ENCODE data around the gene SLC22A13.
"Not testable (repeated sequence)": the region's sequence is repeated elsewhere in the genome, so short reads cannot be mapped to it uniquely, and the experiment has no call there.

Gene SLC22A13

DNA sequence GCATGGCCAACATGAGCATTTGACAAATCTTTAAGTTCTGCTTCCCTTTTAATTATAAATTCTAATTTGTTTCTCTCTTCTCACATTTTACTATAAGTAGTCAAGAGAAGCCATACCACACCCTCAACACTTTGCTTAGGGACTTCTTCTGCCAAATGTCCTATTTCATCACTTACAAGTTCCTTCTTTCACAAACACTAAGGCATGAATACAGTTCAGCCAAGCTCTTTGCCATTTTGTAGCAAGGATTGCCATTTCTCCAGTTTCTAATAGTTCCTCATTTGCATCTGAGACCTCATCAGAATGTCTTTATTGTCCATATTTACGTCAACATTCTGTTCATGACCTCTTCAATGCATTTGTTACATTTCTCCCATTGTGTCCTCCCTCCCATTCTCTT is 45.9 kb downstream of the SLC22A13 start:
- no peak for DNase-seq

DNA sequence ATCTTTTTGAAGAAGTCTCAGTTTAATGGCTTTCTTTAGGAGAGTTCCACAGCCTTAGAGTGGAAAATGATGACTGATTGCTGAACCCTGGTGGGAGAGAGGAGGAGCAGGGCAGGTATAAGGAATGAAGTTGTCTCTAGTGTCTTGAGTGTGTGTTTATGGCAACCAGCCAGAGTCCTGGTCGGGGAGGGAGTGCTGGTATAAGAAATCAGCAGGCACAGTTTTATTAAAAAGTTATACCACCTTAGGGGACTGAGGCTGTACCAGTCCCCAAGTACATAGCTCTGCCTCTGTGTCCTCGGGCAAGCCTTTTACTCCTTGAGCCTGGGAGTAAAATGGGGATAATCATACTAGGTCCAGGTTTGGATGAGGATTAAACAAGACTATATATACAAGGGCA is 46.3 kb downstream of the SLC22A13 start:
- DNase-seq, result no peak

DNA sequence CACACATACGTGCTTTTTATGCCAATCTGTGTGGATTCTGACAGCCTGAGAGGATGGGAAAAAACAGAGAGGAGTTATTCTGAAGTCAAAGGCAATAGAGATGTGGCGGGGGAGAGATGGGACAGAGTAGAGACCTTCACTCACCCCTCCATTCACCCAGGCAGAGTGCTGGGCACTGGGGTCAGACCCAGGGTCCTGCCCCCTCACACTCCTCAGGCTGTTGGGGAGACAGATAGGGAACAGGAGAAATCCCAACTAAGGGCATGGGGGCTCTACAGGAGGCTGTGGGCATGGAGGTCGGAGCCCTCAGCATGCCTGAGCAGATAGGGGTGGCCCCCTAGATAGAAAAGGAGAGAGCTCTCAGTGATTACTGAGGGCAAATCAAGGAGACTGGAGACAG is 46.7 kb downstream of the SLC22A13 start:
- DNase-seq, result no peak

DNA sequence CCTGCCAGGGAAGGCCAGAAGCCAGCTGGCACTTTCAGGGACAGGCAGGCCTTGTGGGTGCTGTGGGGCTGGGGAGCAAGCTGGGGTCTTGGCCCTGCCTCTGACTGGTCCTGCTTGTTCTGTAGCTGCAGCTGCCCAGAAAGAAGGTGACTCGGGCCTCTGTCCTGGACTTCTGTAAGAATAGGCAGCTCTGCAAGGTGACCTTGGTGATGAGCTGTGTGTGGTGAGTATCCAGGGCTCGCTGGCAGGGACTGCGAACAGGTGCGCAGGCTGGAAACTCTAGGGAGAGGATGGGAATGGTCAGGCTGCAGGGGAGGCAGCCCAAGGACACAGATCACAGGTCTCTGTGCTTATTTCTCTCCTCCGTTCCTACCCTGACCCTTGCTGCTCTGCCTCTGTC is 47.7 kb downstream of the SLC22A13 start:
- DNase-seq, result no peak

DNA sequence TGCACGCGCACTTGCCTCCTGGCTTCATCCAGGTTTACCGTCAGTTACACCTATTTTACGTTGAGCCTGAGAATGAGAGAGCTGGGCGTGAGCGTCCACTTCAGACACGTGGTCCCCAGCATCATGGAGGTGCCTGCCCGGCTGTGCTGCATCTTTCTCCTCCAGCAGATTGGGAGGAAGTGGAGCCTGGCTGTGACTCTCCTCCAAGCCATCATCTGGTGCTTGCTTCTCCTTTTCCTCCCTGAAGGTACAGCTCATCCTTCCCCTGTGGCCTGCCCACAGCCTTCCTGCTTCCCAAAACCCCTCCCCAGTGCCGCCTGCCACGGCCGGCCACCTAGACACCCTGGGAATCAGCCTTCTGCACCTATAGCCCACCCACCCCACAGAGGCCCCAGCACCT is 48.1 kb downstream of the SLC22A13 start:
- no peak for DNase-seq

DNA sequence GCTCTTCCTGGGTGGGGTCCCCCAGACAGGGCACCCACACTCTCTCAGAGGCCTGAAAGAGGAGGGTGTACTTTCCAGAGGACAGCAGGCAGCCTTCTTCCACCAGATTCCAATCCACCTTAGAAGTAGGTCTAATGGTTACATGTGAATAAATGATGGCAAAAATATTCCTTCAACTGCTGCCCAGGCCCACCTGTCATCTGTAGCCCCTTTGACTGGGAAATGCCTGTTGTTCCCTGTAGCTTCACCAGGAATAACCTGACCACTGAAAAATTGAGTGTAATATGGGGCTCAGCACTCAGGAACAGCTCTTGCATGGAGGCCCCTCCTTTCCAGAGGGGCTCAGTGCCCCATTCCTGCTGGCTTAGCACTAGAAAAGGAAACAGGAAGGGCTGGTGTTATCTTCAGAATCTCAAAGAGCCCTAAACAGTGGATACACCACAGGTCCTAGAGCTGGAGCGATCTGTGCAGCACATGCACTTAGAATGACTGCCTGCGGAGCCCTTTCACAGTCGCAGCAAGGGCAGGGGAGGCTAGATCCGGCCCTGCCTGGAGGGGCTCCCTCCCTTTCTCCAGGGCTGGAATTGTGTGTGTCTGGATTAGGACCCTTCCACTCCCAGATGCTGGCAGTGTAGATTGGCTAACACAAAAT is 48.6 kb downstream of the SLC22A13 start:
- DNase-seq, result no peak

DNA sequence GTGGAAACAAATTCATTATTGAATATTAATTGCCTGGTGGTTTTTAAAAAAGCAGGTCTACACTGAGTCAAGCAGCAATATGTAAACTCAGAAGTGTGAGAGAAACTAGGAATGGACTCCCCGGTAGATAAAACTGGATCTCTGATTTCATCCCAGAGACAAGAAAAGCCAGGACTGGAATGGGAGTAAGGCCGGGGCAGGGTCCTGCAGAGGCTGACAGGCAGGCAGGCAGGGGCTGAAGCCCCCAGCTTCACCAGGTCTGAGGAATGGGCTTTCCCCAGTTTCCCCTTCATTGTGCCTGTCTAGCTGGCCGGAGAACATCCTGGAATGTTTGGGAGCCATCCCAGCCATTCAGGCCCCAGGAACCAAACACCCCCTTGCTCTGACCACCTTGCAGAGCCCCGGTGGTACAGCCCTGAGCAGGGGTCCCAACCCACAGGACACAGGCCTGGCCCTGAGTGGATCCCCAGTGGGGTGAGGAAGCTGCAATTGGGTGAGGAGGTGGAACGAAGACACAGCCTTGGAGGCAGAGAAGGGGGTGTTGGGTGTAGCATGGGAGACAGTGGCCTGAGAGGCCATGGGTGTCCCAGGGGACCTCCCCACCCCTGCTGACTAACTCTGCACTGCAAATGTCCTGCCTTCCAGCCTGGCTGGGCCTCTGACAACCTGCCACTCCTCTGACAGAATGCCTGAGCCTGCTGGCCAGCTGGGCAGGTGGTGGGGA is 49.3 kb downstream of the SLC22A13 start:
- DNase-seq, result no peak

DNA sequence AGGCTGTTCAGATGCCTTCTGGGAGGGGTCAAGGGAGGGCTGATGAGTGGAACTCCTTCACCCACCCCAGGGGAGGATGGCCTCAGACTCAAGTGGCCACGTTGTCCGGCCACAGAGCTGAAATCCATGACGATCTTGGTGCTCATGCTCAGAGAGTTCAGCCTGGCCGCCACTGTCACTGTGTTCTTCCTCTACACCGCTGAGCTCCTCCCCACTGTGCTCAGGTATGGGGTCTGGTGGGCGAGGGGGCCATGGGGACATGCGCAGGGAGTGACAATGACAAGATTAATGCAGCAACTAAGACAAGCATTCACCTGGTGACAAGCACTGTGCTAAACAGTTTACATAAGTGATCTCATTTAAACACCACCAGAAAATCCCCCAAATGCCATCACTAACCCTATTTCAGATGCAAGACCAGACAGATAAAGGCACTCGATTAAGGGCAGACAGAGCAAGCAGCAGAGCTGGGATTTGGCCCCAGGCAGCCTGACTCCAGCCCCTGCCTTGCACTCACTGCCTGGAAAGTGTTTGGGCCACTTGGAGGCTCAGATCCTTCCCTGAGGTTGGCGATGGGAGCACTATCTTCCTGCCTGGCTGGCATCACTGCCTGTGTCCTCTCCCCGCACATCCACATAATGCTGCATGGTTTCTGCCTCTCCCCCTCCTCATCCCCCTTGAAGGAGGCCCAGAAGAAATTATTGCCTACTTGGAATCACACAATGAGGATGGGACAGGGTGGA is 50.0 kb downstream of the SLC22A13 start:
- DNase-seq, result no peak

DNA sequence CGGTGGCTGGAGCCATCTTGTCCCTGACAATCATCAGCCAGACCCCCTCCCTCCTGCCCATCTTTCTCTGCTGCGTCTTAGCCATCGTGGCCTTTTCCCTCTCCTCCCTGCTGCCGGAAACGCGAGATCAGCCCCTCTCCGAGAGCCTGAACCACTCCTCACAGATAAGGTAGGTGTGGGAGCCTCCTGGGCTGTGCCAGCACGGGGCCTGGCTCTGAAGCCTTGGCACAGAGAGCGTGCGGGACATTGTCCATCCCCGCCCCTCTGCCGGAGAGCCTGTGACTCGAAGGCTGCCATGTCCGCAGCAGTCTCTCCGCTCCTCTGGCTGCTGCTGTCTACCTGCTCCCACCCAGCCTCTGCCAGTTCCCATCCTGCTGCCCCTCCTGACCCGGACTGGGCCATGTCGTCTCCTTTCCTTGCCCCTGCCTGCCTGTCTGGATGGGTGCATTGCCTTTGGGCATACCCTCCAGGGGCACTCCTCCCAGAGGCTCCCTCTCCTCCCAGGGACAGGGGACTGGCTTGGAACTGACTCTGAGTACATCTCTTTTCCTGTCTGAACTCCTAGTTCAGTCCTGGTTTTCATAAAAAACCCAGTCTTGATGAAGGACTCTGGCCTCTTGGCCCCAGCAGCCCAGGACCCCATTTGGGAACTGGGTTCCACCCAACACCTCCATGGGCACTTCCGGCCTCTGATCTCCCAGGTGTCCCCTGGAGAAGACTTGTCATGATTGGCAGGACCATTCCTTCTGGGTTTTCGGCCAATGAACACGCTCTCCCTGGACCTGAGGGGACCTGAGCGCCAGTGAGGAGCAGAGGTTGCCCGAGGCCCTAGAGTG is 51.0 kb downstream of the SLC22A13 start:
- DNase-seq, result no peak

DNA sequence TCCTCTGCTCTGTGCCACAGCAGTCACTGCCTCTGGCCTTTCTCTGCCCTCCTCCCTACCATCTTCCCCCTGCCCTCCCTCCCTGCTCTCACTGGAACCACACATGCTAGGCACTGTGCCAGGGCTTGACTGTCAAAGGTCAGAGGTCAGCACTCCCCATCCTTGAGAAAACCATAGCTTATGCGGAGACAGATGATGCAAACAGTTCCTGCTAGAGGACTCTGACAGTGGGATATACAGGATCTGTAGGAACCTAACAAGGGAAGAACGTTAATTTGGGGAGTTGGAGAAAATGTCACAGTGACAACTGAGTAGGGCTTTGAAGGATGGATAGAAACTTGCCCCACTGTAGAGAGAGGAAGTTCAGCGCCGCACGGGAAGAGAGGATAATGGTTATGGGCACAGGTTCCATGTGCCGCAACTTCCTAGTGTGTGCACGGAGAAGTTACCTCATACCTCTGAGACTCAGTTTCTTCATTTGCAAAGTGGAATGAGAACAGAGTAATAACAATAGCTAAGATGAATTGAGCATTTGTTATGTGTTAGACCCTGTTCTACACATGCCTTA is 51.7 kb downstream of the SLC22A13 start:
- DNase-seq, result no peak

DNA sequence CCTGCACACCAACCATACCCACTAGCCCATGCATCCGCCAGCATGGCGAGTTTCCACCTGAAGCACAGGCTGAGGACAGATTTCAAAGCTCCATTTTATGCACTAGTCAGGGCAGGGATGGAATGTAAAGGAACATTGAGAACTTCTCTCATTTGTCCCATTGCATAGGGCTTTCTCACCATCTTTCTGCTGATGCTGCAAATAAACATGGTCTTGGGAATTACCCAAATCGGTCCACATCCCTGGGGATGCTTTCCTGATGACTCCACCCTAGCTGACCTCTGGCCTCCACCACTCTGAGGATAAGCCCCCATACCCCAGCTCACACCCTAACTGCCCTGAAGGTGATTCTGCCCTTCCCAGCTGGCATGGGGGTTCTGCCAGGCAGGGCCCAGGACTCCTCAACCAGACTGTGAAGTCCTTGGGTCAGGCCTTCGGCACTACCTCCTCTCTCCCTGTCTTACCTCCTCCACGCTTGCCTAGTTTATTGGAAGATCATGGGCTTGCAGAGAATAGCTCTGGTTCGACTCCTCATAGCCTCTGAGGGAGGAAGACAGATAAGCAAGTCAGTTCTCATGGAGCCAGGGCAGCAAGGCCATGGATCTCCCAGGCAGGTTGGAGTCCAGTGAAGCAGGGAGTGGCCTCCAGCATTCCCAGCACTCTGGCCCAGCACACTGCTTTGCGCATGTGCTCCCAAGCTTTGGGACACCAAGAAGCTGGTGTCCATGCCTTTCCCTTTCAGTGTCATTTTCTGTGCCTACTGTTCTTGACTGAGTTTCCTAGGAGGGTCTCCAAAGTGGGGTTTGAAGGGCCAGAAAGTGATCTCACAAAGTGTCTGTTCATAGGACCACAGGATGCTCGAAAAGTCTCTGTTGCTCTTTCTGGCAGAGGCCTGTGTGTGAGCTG is 53.4 kb downstream of the SLC22A13 start:
- DNase-seq, result no peak

DNA sequence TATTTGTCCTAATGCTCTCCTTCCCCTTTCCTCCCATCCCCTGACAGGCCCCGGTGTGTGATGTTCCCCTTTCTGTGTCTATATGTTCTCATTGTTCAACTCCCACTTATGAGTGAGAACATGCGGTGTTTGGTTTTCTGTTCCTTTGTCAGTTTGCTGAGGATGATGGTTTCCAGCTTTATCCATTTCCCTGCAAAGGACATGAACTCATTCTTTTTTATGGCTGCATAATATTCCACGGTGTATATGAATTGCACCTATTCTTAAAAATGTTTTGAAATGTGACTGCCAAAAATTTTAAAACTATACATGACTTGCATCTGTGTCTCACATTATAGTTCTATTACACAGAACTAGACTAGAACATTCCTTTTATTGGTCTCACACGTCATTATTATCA is 55.0 kb downstream of the SLC22A13 start:
- not testable (repeated sequence) for DNase-seq

DNA sequence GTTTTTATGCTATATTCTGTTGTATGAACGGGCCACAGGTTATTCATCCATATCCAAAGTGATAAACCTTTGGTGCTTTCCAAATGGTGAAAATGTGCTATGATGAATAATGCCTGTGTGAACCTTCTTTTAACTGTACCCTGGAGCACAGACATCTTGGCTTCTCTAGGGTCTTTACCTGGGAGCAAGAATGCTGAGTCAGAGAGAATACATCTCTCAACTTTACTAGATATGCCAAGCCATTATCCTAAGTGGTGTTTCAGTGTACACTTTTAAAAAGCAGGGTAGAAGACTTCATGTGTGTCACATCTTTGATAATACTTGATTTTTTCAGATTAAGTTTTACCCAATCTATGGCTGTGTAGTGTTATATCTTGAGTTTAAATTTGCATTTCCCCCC is 57.4 kb downstream of the SLC22A13 start:
- DNase-seq, result no peak

DNA sequence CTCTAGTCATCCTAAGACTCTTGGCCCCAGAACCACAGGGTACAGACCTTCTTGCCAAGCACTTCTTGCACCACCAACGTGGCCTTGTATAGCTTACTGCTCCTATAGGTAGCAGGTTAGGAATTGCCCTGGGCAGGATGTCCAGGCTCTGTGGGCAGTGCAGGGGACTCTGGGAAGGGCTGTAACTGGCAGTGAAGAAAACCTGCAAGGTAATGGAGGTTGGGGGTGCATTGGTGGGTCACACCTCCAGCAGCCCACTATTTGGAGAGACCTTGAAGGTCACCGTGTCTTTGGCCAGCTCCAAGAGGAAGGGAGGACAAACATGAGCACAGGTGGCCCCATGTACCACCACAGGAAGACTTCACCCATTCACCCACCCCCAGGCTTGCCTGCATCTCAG is 59.6 kb downstream of the SLC22A13 start:
- DNase-seq, result no peak

DNA sequence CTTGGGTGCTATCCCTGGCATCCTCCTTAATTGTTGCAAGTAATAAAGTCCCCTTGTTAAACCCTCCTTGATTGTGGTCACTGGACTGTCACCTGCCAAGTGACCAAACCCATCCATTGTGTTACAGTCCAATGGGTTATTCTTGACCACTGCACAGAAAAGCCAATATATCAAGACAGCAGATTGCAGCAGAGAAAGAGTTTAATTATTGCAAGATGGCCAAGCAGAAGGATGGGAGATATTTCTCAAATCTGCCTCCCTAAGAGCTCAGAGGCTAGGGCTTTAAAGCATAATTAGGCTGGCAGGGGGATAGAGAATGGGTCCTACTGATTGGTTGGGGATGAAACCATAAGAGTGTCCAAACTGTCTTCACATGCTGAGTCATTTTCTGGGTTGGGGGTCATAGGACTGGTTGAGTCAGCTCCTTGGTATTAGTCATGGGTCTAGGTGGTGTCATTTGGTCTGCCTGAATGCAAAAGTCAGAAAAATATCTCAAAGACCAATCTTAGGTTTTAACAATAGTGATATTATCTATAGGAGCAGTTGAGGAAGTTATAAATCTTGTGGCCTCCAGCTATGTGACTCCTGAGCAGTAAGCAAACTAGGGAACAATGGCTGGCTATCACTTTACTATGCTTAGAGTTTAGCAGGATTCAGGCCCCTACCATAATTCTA is 61.9 kb downstream of the SLC22A13 start:
- DNase-seq, result no peak
